Measurements from ENCODE around the gene HOXB13. TPM values are rescaled to one million over a fixed set of nuclear protein-coding genes. Genes with fewer than 3 reads are reported as not detected.

HOXB13 gene
- total and polyA plus RNA-seq, 4 donors: 0.18 to 0.25 TPM; not detected in 2

GRCh38 chr17:48701864-48702532, 26.6 kb downstream of the HOXB13 start:
- no peaks in the 10 kb centered on the region for H3K27me3 ChIP-seq (ENCODE audit: control insufficient read depth in 1 of 2, insufficient read depth in 2 of 2, low read length in 1 of 2)

DNA sequence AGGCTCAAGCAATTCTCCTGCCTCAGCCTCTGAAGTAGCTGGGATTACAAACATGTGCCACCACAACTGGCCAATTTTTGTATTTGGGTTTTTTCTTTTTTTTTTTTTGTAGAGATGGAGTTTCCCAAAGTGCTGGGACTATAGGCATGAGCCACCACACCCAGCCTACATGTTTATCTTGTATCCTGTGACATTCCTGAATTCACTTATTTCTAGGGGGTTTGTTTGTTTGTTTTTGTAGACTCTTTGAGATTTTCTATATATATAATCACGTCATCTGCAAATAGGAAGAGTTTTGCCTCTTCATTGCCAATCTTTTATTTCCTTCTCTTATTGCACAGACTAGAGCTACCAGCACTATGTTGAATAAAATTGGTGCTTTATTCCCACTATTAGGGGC, 35.4 kb downstream of the HOXB13 start:
- no peak overlapping the region for H3K4me3 ChIP-seq (ENCODE audit: low read length in 2 of 2)
- no peaks in the 10 kb centered on the region for H3K9me3 ChIP-seq (ENCODE audit: control insufficient read depth, low read length)
- H3K4me1 ChIP-seq (ENCODE audit: control insufficient read depth in 1 of 2, insufficient read depth in 2 of 2, low read length in 2 of 2): no peaks in the 10 kb centered on the region
- no peaks in the 10 kb centered on the region for H3K36me3 ChIP-seq (ENCODE audit: control insufficient read depth in 1 of 2, insufficient read depth in 2 of 2, low read length in 1 of 2)
- intact Hi-C loops (cut with DNase I): no loop called here
- WGBS, 2 donors: 32 to 33% methylated on average over 1 of the region's 1 CpG
- DNase-seq: no peak
- peaks cover 1 to 3% of the 10 kb centered on the region in 2 donors for H3K27me3 ChIP-seq (ENCODE audit: control insufficient read depth in 1 of 2, insufficient read depth in 2 of 2, low read length in 1 of 2)
- H3K27ac ChIP-seq (ENCODE audit: low read depth in 1 of 2, low read length in 2 of 2): no peak overlapping the region
- no peak for ATAC-seq (ENCODE audit: low FRiP score)

More at GRCh38 chr17:48701864-48702532, 26.6 kb downstream of the HOXB13 start:
- no peak for ATAC-seq (ENCODE audit: low FRiP score)
- DNase-seq: no peak
- no peaks in the 10 kb centered on the region for H3K4me1 ChIP-seq (ENCODE audit: control insufficient read depth in 1 of 2, insufficient read depth in 2 of 2, low read length in 2 of 2)
- H3K9me3 ChIP-seq (ENCODE audit: control insufficient read depth, low read length): no peaks in the 10 kb centered on the region
- H3K4me3 ChIP-seq (ENCODE audit: low read length in 2 of 2): no peak overlapping the region
- intact Hi-C loops (cut with DNase I): no loop called here
- no peak overlapping the region for H3K27ac ChIP-seq (ENCODE audit: low read depth in 1 of 2, low read length in 2 of 2)
- WGBS, 2 donors: 92 to 94% methylated on average over 10 of the region's 10 CpGs
- no peaks in the 10 kb centered on the region for H3K36me3 ChIP-seq (ENCODE audit: control insufficient read depth in 1 of 2, insufficient read depth in 2 of 2, low read length in 1 of 2)

DNA sequence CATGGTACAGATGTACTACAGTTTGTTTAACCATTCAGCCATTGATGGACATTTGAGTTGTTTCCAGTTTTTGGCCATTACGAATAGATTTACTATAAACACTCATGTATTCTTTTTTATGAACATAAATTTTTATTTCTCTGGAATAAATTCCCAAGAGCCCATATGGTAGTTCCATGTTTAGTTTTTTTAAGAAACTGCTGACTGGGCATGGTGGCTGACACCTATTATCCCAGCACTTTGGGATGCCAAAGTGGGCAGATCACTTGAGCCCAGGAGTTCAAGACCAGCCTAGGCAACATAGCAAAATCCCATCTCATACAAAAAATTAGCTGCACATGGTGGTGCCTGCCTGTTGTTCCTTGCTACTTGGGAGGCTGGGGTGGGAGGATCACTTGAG, 36.5 kb downstream of the HOXB13 start:
- Histone ChIP-seq H3K4me1 (ENCODE audit: control insufficient read depth in 1 of 2, insufficient read depth in 2 of 2, low read length in 2 of 2) (no peaks in the 10 kb centered on the region), H3K9me3 (ENCODE audit: control insufficient read depth, low read length) (no peaks in the 10 kb centered on the region), H3K4me3 (ENCODE audit: low read length in 2 of 2) (no peak overlapping the region), H3K27ac (ENCODE audit: low read depth in 1 of 2, low read length in 2 of 2) (no peak overlapping the region), H3K36me3 (ENCODE audit: control insufficient read depth in 1 of 2, insufficient read depth in 2 of 2, low read length in 1 of 2) (no peaks in the 10 kb centered on the region), H3K27me3 (ENCODE audit: control insufficient read depth in 1 of 2, insufficient read depth in 2 of 2, low read length in 1 of 2) (peaks cover 1 to 3% of the 10 kb centered on the region in 2 donors)
- DNase-seq (no peak), ATAC-seq (ENCODE audit: low FRiP score) (no peak)
- intact Hi-C loops (cut with DNase I): no loop called here
- WGBS, 2 donors: 62 to 83% methylated on average over 1 of the region's 1 CpG

DNA sequence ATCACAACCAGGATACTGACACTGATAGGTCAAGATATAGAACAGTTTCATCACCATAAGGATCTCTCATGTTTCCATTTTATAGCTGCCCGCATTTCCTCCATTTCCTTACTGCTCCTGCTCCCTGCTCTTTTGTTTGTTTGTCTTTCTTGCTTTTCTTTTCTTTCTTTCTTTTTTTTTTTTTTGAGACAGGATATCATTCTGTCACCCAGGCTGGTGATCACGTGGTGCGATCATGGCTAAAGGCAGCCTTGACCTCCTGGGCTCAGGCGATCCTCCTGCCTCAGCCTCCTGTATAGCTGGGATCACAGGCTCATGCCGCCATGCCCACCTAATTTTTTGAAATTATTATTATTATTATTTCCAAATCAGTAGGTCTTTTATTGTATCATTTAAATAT, 37.9 kb downstream of the HOXB13 start:
- WGBS, 2 donors: 79 to 82% methylated on average over 5 of the region's 5 CpGs
- H3K27me3 ChIP-seq (ENCODE audit: control insufficient read depth in 1 of 2, insufficient read depth in 2 of 2, low read length in 1 of 2): peaks cover 1 to 3% of the 10 kb centered on the region in 2 donors
- H3K36me3 ChIP-seq (ENCODE audit: control insufficient read depth in 1 of 2, insufficient read depth in 2 of 2, low read length in 1 of 2): no peaks in the 10 kb centered on the region
- intact Hi-C loops (cut with DNase I): no loop called here
- DNase-seq (no peak), ATAC-seq (ENCODE audit: low FRiP score) (no peak)
- no peaks in the 10 kb centered on the region for H3K9me3 ChIP-seq (ENCODE audit: control insufficient read depth, low read length)
- H3K27ac ChIP-seq (ENCODE audit: low read depth in 1 of 2, low read length in 2 of 2): no peak overlapping the region
- H3K4me1 ChIP-seq (ENCODE audit: control insufficient read depth in 1 of 2, insufficient read depth in 2 of 2, low read length in 2 of 2): no peaks in the 10 kb centered on the region
- no peak overlapping the region for H3K4me3 ChIP-seq (ENCODE audit: low read length in 2 of 2)

- WGBS, 2 donors: 53 to 88% methylated on average over 1 of the region's 1 CpG
Measured at GRCh38 chr17:48681609-48682008, 46.9 kb downstream of the HOXB13 start.

DNA sequence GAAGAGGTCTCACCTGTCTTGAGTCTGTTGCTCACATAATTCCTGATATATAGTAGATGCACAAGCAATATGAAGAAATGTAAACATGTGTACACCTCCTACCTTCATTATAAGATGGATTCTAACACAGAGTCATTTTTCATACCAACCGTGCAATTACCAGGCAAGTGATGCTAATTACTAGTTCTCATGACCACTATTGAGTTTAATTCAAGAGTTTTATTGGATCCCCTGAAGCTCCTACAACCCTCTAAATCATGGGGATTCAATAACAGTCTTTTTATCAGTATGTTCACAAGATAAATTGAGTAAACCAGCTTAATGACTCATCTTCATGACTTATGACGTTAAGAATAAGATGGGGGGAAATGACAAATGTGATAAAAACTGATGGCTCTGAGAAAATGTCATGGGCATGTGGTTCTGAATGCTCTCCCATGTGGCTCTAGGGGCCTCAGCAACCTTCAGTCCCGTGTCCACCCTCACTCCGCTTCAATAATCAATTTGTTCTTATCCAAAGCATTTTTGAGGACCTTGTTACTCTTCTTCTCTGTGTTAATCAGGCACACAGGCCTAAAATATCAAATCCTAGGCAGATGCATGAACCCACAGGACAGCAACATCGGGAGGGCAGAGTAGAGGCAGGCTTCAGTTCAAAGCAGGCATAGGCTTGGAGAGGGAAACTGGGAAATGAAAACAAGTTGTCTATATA, 49.0 kb downstream of the HOXB13 start:
- no peak overlapping the region for H3K27ac ChIP-seq (ENCODE audit: low read depth in 1 of 2, low read length in 2 of 2)
- no peak for DNase-seq
- H3K27me3 ChIP-seq (ENCODE audit: control insufficient read depth in 1 of 2, insufficient read depth in 2 of 2, low read length in 1 of 2): no peaks in the 10 kb centered on the region
- 85 to 94% methylated on average over 5 of the region's 5 CpGs for WGBS, 2 donors
- H3K4me3 ChIP-seq (ENCODE audit: low read length in 2 of 2): no peak overlapping the region
- H3K9me3 ChIP-seq (ENCODE audit: control insufficient read depth, low read length): no peaks in the 10 kb centered on the region
- H3K4me1 ChIP-seq (ENCODE audit: control insufficient read depth in 1 of 2, insufficient read depth in 2 of 2, low read length in 2 of 2): no peaks in the 10 kb centered on the region
- intact Hi-C loops (cut with DNase I): loop anchor here (2.0 to 5.0 kb wide), 3 partner anchors 113 to 201 kb away; no protein-coding TSS in a partner anchor
- H3K36me3 ChIP-seq (ENCODE audit: control insufficient read depth in 1 of 2, insufficient read depth in 2 of 2, low read length in 1 of 2): no peaks in the 10 kb centered on the region
- ATAC-seq (ENCODE audit: low FRiP score): no peak

More at GRCh38 chr17:48681609-48682008, 46.9 kb downstream of the HOXB13 start:
- Histone ChIP-seq H3K27ac (ENCODE audit: low read depth in 1 of 2, low read length in 2 of 2) (no peak overlapping the region), H3K36me3 (ENCODE audit: control insufficient read depth in 1 of 2, insufficient read depth in 2 of 2, low read length in 1 of 2) (no peaks in the 10 kb centered on the region), H3K9me3 (ENCODE audit: control insufficient read depth, low read length) (no peaks in the 10 kb centered on the region), H3K27me3 (ENCODE audit: control insufficient read depth in 1 of 2, insufficient read depth in 2 of 2, low read length in 1 of 2) (no peaks in the 10 kb centered on the region), H3K4me3 (ENCODE audit: low read length in 2 of 2) (no peak overlapping the region), H3K4me1 (ENCODE audit: control insufficient read depth in 1 of 2, insufficient read depth in 2 of 2, low read length in 2 of 2) (no peaks in the 10 kb centered on the region)
- intact Hi-C loops (cut with DNase I): loop anchor here in 1 of 2 donors (5.0 kb wide), 1 partner anchor 111 kb away; no protein-coding TSS in a partner anchor
- no peak for DNase-seq
- no peak for ATAC-seq (ENCODE audit: low FRiP score)

GRCh38 chr17:48678141-48678971, 50.2 kb downstream of the HOXB13 start:
- no peaks in the 10 kb centered on the region for H3K27me3 ChIP-seq (ENCODE audit: control insufficient read depth in 1 of 2, insufficient read depth in 2 of 2, low read length in 1 of 2)
- intact Hi-C loops (cut with DNase I): loop anchor here (1.0 to 2.0 kb wide), 3 partner anchors 113 to 202 kb away; no protein-coding TSS in a partner anchor
- DNase-seq: peak; percentile 63 to 88
- H3K27ac ChIP-seq (ENCODE audit: low read depth in 1 of 2, low read length in 2 of 2): no peak overlapping the region
- no peak overlapping the region for H3K4me3 ChIP-seq (ENCODE audit: low read length in 2 of 2)
- no peaks in the 10 kb centered on the region for H3K9me3 ChIP-seq (ENCODE audit: control insufficient read depth, low read length)
- peak; percentile 86 for ATAC-seq (ENCODE audit: low FRiP score)
- no peaks in the 10 kb centered on the region for H3K4me1 ChIP-seq (ENCODE audit: control insufficient read depth in 1 of 2, insufficient read depth in 2 of 2, low read length in 2 of 2)
- no peaks in the 10 kb centered on the region for H3K36me3 ChIP-seq (ENCODE audit: control insufficient read depth in 1 of 2, insufficient read depth in 2 of 2, low read length in 1 of 2)
- WGBS, 2 donors: 6 to 7% methylated on average over 41 of the region's 41 CpGs

DNA sequence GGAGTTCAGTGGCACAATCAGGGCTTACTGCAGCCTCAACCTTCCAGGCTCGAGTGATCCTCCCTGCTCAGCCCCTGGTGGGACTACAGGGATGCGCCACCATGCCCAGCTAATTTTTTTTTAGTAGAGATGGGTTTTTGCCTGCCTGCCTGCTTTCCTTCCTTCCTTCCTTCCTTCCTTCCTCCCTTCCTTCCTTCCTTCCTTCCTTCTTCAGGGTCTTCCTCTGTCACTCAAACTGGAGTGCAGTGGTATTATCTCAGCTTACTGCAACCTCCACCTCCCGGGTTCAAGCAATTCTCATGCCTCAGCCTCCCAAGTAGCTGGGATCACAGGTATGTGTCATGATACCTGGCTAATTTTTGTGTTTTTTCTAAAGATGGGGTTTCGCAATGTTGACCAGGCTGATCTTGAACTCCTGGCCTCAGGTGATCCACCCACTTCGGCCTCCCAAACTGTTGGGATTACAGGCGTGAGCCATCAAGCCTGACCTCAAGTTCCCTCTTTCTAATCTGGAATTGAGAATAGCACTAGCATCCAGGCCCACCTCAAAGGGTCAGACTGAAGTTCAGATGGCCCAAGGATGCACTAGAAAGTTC, 51.5 kb downstream of the HOXB13 start:
- no peaks in the 10 kb centered on the region for H3K27me3 ChIP-seq (ENCODE audit: control insufficient read depth in 1 of 2, insufficient read depth in 2 of 2, low read length in 1 of 2)
- H3K9me3 ChIP-seq (ENCODE audit: control insufficient read depth, low read length): no peaks in the 10 kb centered on the region
- intact Hi-C loops (cut with DNase I): no loop called here
- no peak for ATAC-seq (ENCODE audit: low FRiP score)
- no peaks in the 10 kb centered on the region for H3K36me3 ChIP-seq (ENCODE audit: control insufficient read depth in 1 of 2, insufficient read depth in 2 of 2, low read length in 1 of 2)
- DNase-seq: no peak
- no peaks in the 10 kb centered on the region for H3K4me1 ChIP-seq (ENCODE audit: control insufficient read depth in 1 of 2, insufficient read depth in 2 of 2, low read length in 2 of 2)
- no peak overlapping the region for H3K4me3 ChIP-seq (ENCODE audit: low read length in 2 of 2)
- WGBS, 2 donors: 77 to 80% methylated on average over 6 of the region's 6 CpGs
- H3K27ac ChIP-seq (ENCODE audit: low read depth in 1 of 2, low read length in 2 of 2): no peak overlapping the region
